Gastroesophageal sphincter (tissue), 3 donors: Measurements from ENCODE around the gene CH25H.

Experiments
- POLR2A ChIP-seq, 2 donors: fragments of 450-650 bp; IDR thresholded peaks; one replicate each; pipeline ENCODE4 v1.6.1; 2017; ENCODE audit warnings: antibody characterized with exemption in 2 of 2, mild to moderate bottlenecking in 2 of 2, moderate library complexity in 1 of 2
- POLR2AphosphoS5 ChIP-seq: sonication (generic); formaldehyde crosslinking; IDR thresholded peaks from one replicate; pipeline ENCODE4 v1.6.1; 2017; ENCODE audit warnings: antibody characterized with exemption
- TF ChIP-seq, protein P1 (sequence below), 4 experiments: fragments of 200-600 bp in 2 of 4; fragments of 450-650 bp in 2 of 4; sonication (generic) in 1 of 4; IDR thresholded peaks; one replicate each; pipeline ENCODE4 v1.5.1; 2017 to 2019; ENCODE audit warnings: antibody characterized with exemption in 4 of 4, mild to moderate bottlenecking in 2 of 4, moderate library complexity in 2 of 4

DNA sequence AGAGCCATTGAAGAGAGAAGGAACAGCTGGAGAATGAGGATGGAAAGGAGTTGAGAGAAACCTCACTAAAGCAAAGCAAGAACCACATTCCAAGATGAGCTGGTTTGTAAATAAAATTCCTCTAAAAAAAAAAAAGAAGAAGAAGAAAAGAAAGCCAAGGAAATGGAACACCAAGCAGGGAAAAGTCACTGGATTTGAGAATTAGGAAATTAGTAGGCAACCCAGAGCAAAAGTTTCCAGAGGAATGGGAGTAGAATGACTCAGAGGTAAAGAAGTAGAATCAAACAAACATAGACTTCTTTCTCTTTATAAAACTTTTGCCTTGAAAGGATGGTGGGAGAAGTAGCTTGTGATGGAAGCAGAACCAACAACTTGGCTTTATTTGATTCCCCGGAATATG lies 3.9 kb downstream of the CH25H start:
- TF ChIP-seq, protein P1, sequence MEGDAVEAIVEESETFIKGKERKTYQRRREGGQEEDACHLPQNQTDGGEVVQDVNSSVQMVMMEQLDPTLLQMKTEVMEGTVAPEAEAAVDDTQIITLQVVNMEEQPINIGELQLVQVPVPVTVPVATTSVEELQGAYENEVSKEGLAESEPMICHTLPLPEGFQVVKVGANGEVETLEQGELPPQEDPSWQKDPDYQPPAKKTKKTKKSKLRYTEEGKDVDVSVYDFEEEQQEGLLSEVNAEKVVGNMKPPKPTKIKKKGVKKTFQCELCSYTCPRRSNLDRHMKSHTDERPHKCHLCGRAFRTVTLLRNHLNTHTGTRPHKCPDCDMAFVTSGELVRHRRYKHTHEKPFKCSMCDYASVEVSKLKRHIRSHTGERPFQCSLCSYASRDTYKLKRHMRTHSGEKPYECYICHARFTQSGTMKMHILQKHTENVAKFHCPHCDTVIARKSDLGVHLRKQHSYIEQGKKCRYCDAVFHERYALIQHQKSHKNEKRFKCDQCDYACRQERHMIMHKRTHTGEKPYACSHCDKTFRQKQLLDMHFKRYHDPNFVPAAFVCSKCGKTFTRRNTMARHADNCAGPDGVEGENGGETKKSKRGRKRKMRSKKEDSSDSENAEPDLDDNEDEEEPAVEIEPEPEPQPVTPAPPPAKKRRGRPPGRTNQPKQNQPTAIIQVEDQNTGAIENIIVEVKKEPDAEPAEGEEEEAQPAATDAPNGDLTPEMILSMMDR (IDR thresholded peaks at IDR 0.05): no peak
- TF ChIP-seq POLR2A (IDR thresholded peaks at IDR 0.05) (no peak), POLR2AphosphoS5 (no peak)
